HG03520 (cell line): ENCODE results near the gene IGSF6.
"Not testable (repeated sequence)": the region's sequence is repeated elsewhere in the genome, so short reads cannot be mapped to it uniquely, and the experiment has no call there.

Source experiments
- ATAC-seq: cut with Tn5 transposase; IDR thresholded peaks from one replicate; pipeline ENCODE4 v1.9.1; 2021; ENCODE audit warnings: mild to moderate bottlenecking, moderate library complexity; ENCODE audit not compliant: unreplicated experiment

Gene IGSF6, protein sequence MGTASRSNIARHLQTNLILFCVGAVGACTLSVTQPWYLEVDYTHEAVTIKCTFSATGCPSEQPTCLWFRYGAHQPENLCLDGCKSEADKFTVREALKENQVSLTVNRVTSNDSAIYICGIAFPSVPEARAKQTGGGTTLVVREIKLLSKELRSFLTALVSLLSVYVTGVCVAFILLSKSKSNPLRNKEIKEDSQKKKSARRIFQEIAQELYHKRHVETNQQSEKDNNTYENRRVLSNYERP

DNA sequence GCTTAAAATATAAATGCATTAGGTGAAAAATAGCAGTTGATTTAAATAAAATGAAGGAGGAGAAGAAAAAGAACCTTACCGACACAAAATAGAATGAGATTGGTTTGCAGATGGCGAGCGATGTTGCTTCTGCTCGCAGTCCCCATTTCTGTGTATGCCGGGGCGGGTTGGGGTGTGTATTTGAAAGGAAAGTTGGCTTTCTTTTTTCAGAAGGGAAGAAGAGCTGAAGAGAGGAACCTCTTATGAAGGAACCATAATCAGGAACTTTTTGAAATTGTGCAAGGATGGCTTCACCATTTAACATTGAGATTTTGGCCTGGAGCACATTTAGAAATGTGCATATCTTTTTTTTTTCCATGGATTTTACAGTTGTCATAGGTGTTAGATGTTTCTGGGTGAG lies at the start of gene IGSF6:
IGSF6 (minus strand) TSS at position 156 of the 400 bp plus-strand sequence; CDS start at position 146, 10 bp downstream.
- no peak for ATAC-seq

DNA sequence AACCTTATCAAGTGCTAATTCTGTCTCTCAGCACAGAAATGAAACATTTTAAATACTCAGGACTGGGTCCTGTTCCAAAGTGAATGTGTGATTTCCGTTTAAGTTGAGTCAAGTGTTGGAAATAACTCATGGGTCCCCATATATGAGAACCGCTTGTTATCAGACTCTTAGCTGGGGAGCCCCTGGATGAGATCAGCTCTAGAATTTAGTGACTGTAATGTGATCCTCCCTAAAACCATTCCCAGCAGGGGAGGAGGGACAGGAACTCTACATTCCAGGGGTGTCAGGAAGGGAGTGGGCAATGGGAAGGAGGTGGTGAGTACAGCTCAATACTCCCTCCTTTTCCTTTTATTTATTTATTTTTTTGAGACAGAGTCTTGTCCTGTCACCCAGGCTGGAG lies 48.9 kb upstream of the IGSF6 start:
- ATAC-seq = no peak

DNA sequence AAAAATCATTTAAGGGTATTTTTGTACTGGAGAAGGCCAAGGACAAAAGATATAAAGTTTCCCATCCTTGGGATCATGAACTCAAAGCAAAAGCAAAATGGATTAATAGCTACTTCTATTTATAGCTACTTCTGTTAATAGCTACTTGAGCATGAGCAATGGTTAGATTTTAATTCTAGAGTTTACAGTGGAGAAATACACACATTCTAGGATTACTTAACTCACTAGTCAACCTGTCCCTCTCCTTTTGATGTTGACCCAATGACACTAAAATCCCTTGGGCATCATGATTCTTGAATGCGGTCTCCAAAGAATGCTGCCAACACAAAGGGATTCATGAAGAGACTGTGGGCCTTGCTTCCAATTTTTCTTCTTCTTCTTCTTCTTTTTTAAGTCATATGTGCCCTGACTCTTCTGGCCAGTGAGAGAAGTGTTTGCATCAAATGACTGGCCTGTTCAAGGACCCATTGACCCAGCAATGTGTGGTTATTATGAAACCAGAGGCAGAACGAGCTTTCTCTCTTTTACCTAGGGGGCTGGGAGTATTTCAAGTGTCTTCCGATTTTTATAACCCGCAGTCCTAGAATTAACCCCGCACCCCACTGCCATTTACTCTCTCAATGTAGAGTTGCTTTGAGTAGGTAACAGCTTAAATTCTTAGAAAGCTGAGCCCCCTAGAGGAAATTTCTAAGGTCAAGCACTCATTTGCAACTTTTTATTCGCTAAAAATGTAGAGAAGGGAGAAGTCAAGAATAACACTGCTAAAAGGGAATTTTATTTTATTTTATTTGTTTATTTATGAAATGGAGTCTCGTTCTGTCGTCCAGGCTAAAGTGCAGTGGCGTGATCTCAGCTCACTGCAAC lies 46.0 kb upstream of the IGSF6 start:
- no peak for ATAC-seq

DNA sequence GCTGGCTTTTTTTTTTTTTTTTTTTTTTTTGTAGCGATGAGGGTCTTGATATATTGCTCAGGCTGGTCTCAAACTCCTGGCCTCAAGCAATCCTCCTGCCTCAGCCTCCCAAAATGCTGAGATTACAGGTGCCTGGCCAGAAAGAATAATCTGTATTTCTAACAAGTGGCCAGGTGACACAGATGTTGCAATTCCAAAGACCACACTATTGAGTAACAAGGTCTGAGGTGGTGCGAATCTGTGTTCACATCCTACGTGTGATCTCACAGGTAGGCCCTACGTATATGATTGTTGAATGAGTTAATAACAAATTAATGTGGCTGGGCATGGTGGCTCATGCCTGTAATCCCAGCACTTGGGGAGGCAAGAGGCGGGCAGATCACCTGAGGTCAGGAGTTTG lies 44.6 kb upstream of the IGSF6 start:
- ATAC-seq = no peak

DNA sequence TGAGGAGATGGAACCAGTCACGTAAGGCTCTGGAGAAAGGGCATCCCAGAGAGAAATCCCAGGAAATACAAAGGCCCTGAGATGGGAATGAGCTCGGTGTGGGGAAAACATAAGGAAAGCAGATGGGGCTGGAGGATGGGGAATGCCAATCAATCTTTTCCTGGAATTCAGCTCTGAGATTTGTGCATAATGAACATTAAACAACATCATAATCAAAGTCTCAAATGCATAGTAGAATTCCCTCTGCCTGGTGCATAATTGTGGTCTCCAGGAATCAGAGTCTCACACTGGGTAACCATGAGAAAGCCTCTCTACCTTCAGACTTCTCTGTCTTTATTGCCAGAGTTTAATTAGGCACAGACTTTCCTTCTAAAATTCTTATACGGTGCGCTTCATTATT lies 42.2 kb upstream of the IGSF6 start:
- no peak for ATAC-seq

DNA sequence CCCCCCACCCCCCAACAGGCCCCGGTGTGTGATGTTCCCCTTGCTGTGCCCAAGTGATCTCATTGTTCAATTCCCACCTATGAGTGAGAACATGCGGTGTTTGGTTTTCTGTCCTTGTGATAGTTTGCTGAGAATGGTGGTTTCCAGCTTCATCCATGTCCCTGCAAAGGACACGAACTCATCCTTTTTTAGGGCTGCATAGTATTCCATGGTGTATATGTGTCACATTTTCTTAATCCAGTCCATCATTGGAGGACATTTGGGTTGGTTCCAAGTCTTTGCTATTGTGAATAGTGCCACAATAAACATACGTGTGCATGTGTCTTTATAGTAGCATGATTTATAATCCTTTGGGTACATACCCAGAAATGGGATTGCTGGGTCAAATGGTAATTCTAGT lies 38.6 kb upstream of the IGSF6 start:
- not testable (repeated sequence) for ATAC-seq

DNA sequence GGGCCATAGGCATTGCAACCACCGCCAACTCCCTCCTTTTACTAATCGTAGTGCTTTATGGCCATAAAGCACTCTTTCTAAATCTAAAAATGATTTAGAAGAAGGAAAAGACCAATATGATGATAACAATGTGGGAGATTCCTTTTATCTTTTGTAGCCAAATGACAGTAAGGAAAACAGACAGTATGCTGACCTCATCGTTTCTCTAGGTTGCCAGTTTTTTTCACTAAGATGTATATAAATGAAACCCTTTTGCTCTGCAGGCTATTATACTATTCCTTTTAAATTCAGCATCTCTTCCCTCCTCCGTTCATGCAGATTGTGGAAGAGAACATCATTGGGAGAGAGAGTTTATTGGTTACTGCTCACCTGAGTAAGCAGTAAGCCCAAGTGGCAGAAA lies 36.7 kb upstream of the IGSF6 start:
- no peak for ATAC-seq

DNA sequence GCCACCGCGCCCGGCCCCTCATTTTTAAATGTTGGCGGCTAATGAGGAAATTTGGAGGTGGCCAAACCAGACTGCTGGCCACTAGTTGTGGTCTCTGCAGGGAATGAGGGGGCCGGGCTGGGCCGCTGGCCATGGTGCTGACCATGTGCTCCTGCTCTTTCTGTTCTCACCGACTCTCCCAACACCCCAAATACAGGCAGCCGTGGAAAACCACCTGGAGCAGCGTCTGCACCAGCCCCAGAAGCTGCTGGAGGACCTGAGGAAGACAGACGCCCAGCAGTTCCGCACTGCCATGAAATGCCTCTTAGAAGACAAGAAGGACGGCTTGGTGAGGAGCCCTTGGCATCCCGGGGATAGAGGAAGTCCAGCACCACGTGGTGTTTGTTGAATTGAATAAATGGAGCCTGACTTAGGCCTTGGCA lies 32.6 kb upstream of the IGSF6 start:
- ATAC-seq = no peak

DNA sequence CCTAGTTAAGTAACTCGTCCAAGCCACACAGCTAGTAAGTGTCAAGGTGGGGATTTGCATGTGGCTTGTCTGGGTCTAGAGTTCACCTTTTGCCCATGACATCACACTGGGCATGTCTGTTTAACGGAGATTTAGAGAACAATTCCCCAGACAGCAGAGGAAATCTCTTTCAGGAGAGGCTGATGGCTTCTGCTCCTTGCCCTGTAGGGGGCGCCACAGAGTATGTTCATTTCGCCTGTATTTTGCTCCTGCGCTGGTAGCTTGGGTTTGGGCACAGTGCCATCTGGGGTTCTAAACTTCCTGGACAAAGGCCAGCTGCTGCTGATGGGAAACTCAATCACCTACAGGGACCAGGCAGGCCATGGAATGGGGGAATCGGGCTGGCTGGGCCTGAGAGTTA lies 31.8 kb upstream of the IGSF6 start:
- ATAC-seq = no peak

DNA sequence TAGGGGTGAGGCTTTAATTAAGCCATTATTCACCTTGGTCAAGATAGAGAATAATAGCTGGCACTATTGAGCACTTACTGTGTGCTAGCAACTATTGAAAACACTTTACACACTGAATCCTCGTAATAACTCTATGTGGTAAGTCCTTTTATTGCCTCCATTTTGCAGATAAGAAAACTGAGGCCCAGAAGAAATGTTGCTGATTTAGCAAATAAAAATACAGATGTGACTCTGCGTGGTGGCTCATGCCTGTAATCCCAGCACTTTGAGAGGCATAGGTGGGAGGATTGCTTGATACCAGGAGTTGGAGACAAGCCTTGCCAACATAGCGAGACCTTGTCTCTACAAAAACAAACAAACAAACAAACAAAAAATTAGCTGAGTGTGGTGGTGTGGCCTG lies 30.8 kb upstream of the IGSF6 start:
- no peak for ATAC-seq

DNA sequence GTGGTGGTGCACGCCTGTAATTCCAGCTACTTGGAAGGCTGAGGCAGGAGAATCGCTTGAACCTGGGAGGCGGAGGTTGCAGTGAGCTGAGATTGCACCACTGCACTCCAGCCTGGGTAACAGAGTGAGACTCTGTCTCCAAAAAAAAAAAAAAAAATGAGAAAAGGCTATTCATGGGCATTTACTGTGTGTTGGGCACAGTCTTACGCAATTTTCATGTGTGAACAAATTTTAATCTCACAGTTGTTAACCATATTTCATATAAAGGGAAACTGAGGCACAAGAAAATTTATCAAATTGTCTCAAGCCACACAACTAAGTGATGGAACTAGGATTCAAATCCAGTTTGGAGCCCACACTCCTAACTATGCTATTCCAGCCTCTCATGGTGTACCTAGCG lies 28.3 kb upstream of the IGSF6 start:
- ATAC-seq = not testable (repeated sequence)

DNA sequence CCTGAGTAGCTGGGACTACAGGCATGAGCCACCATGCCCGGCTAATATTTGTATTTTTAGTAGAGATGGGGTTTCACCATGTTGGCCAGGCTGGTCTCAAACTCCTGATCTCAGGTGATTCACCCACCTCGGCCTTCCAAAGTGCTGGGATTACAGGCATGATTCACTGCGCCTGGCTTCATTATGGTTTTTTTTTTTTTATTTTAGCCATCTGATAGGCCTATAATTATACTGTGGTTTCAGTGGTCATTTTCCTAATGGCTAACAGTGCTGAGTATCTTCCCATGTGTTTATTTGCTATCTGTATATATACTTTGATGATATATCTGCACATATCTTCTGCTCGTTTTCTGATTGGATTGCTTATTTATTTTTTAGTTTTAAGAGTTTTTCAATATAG lies 22.0 kb upstream of the IGSF6 start:
- not testable (repeated sequence) for ATAC-seq

DNA sequence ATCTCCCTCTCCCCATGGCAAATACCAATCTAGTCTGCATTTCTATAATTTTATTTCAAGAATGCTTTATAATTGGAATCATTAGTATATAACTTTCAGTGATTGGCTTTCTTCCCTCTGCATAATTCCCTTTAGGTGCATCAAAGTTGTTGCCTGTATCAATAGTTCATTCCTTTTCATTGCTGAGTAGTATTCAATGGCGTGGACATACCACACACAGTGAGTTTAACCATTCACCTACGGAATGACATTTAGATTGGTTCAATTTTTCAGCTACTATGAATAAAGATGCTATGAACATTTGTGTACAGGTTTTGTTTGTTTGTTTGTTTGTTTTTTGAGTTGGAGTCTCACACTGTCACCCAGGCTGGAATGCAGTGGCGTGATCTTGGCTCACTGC lies 21.1 kb upstream of the IGSF6 start:
- ATAC-seq = no peak

DNA sequence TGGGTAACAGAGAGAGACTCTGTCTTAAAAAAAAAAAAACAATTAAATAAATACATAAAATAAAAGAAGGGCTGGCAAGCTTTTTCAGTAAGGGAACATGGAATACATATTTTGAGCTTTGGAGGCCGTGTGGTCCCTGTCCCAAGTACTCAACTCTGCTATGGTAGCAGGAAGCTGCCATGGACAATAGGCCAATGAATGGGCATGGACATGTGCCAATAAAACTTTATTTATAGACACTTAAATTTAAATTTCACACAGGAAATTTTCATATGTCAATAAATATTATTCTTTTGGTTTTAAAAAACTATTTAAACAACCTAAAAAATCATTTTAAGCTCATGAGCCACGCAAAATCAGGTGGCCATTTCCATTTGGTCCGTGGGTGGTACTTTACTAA lies 15.2 kb upstream of the IGSF6 start:
- ATAC-seq = no peak

DNA sequence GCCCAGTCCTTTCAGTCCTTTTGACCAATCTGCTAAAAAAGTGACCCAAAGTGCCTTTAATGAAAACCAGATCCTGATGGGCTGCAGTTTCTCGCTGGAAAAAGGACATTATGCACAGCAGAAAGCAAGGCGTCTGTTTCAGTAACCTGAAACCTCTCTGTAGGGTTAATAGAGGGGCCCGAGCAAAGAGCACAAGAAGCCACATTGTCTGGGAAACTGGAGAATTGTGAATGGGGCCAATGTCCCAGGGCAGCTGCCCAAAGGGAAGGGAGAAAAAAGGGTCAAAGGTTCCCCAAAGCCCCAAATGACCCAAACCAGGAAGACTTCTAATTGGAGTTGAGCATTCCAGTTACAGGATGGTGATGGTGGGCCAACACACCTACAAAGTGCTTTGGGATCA lies 14.4 kb upstream of the IGSF6 start:
- no peak for ATAC-seq

DNA sequence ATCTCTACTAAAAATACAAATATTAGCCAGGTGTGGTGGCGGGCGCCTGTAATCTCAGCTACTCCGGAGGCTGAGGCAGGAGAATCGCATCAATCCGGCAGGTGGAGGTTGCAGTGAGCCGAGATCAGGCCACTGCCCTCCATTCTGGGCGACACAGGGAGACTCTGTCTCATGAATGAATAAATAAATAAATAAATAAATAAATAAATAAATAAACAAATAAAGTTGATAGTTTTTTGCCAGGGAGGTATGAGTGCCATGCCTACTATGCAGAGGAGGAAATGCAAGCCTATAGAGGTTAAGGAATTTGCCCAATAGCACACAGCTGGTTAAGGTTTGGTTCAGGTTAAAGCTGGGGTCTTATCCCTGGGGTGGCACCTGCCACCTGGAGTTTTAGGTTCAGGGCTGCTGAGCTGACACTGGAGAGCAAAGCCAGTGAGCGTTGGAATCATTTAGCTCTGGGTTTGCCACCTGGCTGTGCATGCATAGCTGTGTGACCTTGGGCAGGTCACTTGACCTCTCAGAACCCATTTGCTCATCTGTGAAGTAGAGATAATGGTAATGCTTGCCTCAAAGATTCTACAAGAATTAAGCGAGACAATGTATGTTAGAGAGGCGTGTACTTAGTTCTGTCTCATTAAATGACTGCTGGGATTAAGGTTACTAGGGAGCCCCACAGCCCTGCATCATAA lies 12.5 kb upstream of the IGSF6 start:
- no peak for ATAC-seq

DNA sequence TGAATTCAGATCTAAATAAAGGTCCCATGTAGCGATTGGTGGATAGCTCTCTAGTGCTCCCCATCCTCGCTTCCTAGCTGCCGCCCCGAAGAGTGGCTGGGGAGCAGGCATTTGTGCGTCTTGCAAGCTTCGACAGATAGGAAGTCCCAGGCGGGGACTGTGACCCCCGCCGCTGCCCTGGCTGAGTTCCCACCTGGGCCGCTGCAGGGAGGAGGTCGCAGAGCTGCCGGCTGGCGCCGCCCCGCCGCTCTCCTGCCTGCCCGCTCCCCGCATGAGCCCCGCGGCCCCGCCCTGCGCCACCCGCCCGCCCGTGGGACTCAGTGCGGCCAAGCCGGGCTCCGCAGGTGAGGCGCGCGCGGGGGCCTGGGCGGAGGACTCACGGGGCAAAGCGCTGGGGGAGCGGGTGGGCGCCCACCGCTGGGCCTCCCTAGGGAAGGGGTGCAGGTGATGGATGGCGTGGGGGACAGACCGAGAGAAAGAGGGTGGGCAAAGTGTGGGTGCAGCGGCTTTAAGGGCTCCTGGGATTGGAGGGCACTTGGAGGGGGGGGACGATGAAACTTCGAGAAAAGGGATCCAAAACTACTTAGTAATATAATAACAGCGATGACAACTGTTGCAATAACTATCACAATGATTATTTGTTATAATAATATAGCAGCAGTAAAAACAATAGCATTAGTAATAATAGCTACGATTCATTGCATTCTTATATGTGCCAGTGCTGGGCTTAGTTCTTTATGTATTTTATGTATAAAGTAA lies 11.7 kb upstream of the IGSF6 start, which contains the start of gene OTOA:
OTOA (plus strand) TSS at position 80 of the 759 bp plus-strand sequence. CDS start 14,547 bp downstream, outside the sequence.
- ATAC-seq = no peak

DNA sequence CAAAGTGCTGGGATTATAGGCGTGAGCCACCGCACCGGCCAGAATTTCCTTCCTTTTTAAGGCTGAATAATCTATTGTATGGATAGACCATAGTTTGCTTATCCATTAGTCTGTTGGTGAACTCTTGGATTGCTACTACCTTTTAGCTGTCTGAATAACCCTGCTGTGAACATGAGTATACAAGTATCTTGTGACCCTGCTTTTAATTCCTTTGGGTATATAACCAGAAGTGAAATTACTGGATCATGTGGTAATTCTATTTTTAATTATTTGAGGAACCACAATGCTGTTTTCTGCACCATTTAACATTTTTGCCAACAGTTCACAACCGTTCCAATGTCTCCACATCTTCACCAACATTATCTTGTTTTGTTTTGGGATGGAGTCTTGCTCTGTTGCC lies 6.7 kb upstream of the IGSF6 start:
- no peak for ATAC-seq

DNA sequence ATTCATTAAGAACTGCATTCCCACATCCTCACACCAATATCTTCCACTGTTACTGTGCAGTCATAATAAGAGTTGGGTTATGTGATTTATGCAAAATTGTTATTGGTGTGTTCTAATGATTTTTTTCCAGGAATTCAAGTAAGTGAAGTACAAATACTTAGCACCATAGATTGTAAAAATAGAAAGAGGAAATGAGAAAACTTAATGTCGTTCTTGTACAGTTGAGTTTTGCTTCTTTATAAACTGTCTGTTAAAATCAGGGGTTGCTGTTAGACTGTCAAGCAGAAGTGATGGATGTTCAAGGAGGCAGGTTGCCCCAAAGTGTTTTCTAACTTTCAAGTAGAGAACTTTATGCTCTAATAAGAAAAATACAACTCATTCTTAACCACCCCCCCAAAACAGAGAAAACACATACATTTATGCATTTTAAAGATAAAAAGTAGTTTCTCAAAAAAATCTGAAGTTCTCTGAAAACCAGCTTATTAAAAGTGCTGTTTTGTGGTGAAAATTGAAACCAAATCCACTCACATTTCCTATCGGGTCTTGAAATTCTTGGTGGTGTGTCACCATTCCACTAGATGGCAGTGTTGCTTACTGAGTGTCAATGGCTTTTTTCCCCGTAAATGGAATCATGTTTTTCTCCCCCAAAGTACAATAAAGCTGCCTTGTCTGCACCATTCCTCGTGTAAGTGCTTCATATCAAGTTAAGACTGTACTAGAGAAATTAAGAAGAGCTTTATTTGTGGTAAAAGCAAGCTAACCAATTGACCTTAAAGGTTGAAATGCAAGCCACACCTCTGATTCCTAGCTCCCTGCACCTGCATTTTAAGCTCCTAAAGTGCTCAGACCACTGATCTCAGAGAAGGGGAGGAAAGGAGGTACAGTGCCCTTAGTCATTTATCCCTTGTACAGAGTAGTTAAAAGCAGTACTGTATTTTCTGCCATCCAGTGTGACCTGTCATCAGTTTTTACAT lies 4.7 kb upstream of the IGSF6 start:
- ATAC-seq = no peak

DNA sequence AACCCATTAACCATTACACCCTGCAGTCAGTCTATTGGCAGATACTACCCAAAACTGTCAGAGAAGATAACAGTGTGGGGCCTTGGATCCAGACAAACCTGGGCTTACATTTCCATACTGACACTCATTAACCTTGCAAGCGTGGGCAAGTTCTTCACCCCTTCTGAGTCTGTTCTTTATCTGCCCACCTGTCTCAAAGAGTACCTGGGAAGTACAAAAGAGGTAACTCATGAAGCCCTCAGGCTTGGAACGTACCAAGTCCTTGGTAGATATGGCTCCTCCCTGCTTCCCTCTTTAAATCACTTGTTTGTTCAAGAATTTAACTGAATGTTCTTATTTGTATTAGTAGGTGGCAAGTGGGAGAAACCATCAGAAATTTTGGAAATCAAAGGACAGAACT lies 2.5 kb upstream of the IGSF6 start:
- ATAC-seq = no peak
